Mucosa of gallbladder (tissue), 1 donor: Measurements from ENCODE around the gene APRT. TPM values are rescaled to one million over a fixed set of nuclear protein-coding genes. Genes with fewer than 3 reads are reported as not detected.
"Not testable (repeated sequence)": the region's sequence is repeated elsewhere in the genome, so short reads cannot be mapped to it uniquely, and the experiment has no call there.

ENCODE experiments used
- DNase-seq: peaks from one replicate; pipeline ENCODE4 v3.0.0-alpha.2; 2020; ENCODE audit warnings: low spot score
- total RNA-seq: library from RNA; stranded (reverse); gene quantifications from one replicate; pipeline ENCODE4 v1.2.1, GENCODE V29; 2021
- donor health status: DM: no; HTN: no; CAD: no.

The APRT gene
- total RNA-seq, 1 donor from 2014 or later, result 104 TPM

GRCh38 chr16:88772871-88773811 lies 38.6 kb downstream of the APRT start:
- DNase-seq, result peak; percentile 74

- not testable (repeated sequence) for DNase-seq
These were observed 39.9 kb downstream of the APRT start for GRCh38 chr16:88771781-88772180.

- no peak for DNase-seq
These were observed 40.4 kb downstream of the APRT start for GRCh38 chr16:88771294-88771772.

GRCh38 chr16:88770461-88771293 lies 41.1 kb downstream of the APRT start:
- peak; percentile 54 for DNase-seq

- DNase-seq, result no peak
These were observed 41.9 kb downstream of the APRT start for GRCh38 chr16:88769617-88770460.

- no peak for DNase-seq
These were observed 43.5 kb downstream of the APRT start for GRCh38 chr16:88768071-88768783.

GRCh38 chr16:88767546-88768070 lies 44.1 kb downstream of the APRT start:
- no peak for DNase-seq

GRCh38 chr16:88766975-88767374 lies 44.8 kb downstream of the APRT start:
- no peak for DNase-seq

- no peak for DNase-seq
These were observed 46.8 kb downstream of the APRT start for GRCh38 chr16:88764913-88765349.

- DNase-seq, result no peak
These were observed 47.6 kb downstream of the APRT start for GRCh38 chr16:88764080-88764479.

GRCh38 chr16:88763502-88764053 lies 48.1 kb downstream of the APRT start:
- no peak for DNase-seq

- no peak for DNase-seq
These were observed 48.8 kb downstream of the APRT start for GRCh38 chr16:88762941-88763340.

- DNase-seq, result no peak
These were observed 49.4 kb downstream of the APRT start for GRCh38 chr16:88762258-88762870.

- no peak for DNase-seq
These were observed 49.9 kb downstream of the APRT start for GRCh38 chr16:88761830-88762229.

GRCh38 chr16:88761143-88761534 lies 50.6 kb downstream of the APRT start:
- no peak for DNase-seq

GRCh38 chr16:88760424-88761142 lies 51.1 kb downstream of the APRT start:
- no peak for DNase-seq

GRCh38 chr16:88759976-88760350 lies 51.8 kb downstream of the APRT start:
- no peak for DNase-seq
